Glutamatergic neuron (in vitro differentiated cells): ENCODE results near the gene ECM2. TPM values are rescaled to one million over a fixed set of nuclear protein-coding genes. Genes with fewer than 3 reads are reported as not detected.

ENCODE experiments used
- DNase-seq: peaks from one replicate; pipeline ENCODE4 v3.0.0; 2022
- H3K27ac Mint-ChIP-seq: one replicate; pipeline ENCODE4 v1.8.0; 2020; ENCODE audit warnings: mild to moderate bottlenecking, mixed read lengths, inconsistent platforms; ENCODE audit not compliant: unreplicated experiment
- H3K27me3 Mint-ChIP-seq: one replicate; pipeline ENCODE4 v1.8.0; 2020; ENCODE audit warnings: mild to moderate bottlenecking, moderate library complexity, mixed read lengths, inconsistent platforms; ENCODE audit not compliant: unreplicated experiment
- H3K36me3 Mint-ChIP-seq: one replicate; pipeline ENCODE4 v1.8.0; 2020; ENCODE audit warnings: mild to moderate bottlenecking, mixed read lengths, inconsistent platforms; ENCODE audit not compliant: unreplicated experiment
- H3K4me1 Mint-ChIP-seq: one replicate; pipeline ENCODE4 v1.8.0; 2020; ENCODE audit warnings: mild to moderate bottlenecking, low read depth, mixed read lengths, inconsistent platforms; ENCODE audit not compliant: unreplicated experiment
- H3K4me3 Mint-ChIP-seq: one replicate; pipeline ENCODE4 v1.8.0; 2020; ENCODE audit warnings: mild to moderate bottlenecking, mixed read lengths, inconsistent platforms; ENCODE audit not compliant: unreplicated experiment
- H3K9me3 Mint-ChIP-seq: one replicate; pipeline ENCODE4 v1.8.0; 2020; ENCODE audit warnings: mild to moderate bottlenecking, moderate library complexity, mixed read lengths, inconsistent platforms; ENCODE audit not compliant: unreplicated experiment
- total RNA-seq: library from RNA; stranded (reverse); fragmentation: NEBNext Ultra II Directional; extraction: Animal tissue kit (Norgen Biotek cat#: 25700); gene quantifications from one replicate; pipeline ENCODE4 v1.2.1, GENCODE V29; 2021; ENCODE audit not compliant: unreplicated experiment
- TF ChIP-seq, protein P1 (sequence below): fragments of 200-600 bp; sonication (generic); IDR thresholded peaks from one replicate; pipeline ENCODE4 v1.5.0; 2021; ENCODE audit not compliant: partially characterized antibody, unreplicated experiment

Gene ECM2
- total RNA-seq, 1 donor from 2014 or later: 0.20 TPM

DNA sequence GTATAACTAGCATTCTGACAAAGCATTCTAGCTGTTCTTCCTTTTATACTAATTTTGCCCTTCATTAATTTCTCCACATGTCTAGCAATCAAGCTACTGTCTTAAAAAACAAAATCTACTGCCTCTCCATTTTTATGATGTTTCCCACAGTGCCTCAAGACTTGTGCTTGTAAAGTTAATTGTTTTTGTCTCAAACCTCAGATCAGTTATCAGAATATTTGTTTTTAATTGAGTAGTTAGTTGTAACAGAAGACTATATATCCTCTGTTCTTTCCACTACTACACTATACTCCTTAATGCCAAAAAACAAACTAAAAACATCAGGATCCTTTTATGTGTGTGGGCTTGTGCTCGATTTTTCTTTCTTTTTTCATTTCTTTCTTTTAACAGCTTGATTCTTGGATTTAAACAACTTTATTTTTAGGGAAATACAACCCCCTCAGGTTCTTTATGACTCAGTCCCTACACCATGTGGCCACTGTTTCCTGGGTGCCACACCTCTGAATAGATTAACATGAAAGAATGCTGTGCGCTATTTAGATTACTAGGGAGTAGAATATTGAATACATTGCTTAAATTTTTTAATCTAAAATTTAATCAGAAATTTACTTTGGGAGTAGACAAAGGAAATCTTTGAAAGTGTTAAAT lies 54.7 kb downstream of the ECM2 start:
- DNase-seq: no peak
- no peak overlapping the region for H3K27ac Mint-ChIP-seq

DNA sequence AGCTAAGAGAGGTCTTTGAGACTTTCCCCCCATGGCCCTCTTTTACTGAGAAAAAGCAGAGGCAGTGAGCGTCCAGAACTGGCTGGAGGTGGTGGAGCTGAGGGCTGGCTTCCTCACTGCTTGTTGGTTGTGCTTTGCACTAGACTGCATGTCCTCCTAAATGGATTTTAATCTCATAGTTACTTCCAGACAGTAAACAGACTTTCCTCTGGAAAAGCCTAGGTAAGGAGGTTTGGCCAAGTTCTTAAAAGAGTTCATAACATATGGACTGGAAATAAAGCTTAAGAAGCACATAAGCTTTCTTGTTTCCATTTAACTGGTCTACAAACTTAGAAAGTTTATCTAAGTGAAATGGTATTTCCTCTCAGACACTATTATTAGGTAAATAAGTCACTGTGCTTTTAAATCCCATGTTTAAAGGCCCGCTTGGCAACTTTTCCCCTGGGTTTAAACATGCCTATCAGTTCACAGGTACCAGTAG lies 55.5 kb downstream of the ECM2 start:
- Mint-ChIP-seq H3K36me3 (no peaks in the 10 kb centered on the region), H3K27me3 (no peaks in the 10 kb centered on the region), H3K27ac (no peak overlapping the region), H3K4me3 (no peak overlapping the region), H3K4me1 (no peaks in the 10 kb centered on the region), H3K9me3 (no peaks in the 10 kb centered on the region)
- TF ChIP-seq, protein P1, sequence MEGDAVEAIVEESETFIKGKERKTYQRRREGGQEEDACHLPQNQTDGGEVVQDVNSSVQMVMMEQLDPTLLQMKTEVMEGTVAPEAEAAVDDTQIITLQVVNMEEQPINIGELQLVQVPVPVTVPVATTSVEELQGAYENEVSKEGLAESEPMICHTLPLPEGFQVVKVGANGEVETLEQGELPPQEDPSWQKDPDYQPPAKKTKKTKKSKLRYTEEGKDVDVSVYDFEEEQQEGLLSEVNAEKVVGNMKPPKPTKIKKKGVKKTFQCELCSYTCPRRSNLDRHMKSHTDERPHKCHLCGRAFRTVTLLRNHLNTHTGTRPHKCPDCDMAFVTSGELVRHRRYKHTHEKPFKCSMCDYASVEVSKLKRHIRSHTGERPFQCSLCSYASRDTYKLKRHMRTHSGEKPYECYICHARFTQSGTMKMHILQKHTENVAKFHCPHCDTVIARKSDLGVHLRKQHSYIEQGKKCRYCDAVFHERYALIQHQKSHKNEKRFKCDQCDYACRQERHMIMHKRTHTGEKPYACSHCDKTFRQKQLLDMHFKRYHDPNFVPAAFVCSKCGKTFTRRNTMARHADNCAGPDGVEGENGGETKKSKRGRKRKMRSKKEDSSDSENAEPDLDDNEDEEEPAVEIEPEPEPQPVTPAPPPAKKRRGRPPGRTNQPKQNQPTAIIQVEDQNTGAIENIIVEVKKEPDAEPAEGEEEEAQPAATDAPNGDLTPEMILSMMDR: no peak
- no peak for DNase-seq

More for the DNA sequence above, 54.7 kb downstream of the ECM2 start:
- TF ChIP-seq, protein P1: no peak
- H3K4me1 Mint-ChIP-seq: no peaks in the 10 kb centered on the region
- no peaks in the 10 kb centered on the region for H3K36me3 Mint-ChIP-seq
- no peaks in the 10 kb centered on the region for H3K27me3 Mint-ChIP-seq
- no peaks in the 10 kb centered on the region for H3K9me3 Mint-ChIP-seq
- no peak overlapping the region for H3K4me3 Mint-ChIP-seq

DNA sequence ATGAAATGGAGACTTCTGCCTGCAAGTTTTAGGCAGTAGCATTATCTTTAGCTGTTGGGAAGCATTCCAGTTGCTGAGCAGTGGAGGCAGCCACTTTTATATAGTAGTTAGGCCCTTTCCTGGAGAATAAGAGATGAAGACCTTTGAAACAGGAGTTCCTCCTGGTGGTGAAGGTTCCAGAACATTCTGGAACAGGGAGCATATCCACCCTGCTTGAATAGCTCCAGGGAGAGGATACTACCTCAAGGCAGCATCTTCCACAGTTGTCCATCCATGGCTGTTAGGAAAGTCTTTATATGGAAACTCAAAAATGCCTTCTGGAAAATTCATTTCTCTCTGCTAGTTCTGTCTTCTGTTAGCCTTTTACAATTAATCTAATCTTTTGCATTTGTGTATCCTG lies 56.4 kb downstream of the ECM2 start:
- H3K9me3 Mint-ChIP-seq: no peaks in the 10 kb centered on the region
- H3K4me3 Mint-ChIP-seq: no peak overlapping the region
- H3K27ac Mint-ChIP-seq: no peak overlapping the region
- no peaks in the 10 kb centered on the region for H3K36me3 Mint-ChIP-seq
- H3K4me1 Mint-ChIP-seq: no peaks in the 10 kb centered on the region
- H3K27me3 Mint-ChIP-seq: no peaks in the 10 kb centered on the region
- TF ChIP-seq, protein P1: no peak
- no peak for DNase-seq

DNA sequence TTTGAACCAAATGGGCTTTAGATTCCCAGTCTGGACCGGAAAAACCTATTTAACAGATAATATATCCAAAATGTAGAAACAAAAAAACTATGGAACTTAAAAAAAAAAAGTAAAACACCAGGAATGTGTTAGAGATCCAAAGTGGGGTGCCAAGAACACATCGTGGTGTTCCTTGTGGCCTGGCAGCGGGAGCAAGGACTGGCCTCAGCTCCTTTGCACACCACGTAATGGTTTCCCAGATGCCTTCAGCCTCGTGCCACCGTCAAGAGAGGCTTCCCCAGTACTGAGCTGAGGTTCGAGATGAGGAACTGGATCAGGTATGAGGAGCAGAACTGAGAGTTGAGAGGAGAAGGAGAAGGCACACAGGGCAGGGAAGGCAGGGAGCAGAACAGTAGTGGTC lies 57.0 kb downstream of the ECM2 start:
- Mint-ChIP-seq H3K4me1 (no peaks in the 10 kb centered on the region), H3K36me3 (no peaks in the 10 kb centered on the region), H3K27me3 (no peaks in the 10 kb centered on the region), H3K9me3 (no peaks in the 10 kb centered on the region), H3K4me3 (no peak overlapping the region), H3K27ac (no peak overlapping the region)
- DNase-seq: no peak
- TF ChIP-seq, protein P1: no peak

DNA sequence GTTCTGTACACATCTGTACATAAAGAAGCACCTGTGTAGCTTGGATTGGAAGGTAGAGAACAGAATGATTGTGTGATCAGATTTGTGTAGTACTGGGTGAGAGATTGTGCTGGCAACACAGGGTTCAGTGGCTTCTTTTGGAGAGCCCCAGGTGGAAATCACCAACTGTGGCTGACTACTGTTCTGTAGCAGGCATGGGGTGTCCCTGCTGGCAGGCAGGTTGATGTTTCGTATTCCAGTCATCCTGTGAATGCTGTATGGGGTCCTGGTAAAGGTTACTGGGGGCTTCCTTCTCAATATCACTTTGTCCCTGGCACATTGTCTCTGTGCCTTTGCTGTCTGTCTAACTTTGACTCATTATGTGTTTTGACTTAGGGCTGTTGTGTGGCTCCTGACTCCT lies 58.8 kb downstream of the ECM2 start:
- H3K27ac Mint-ChIP-seq: no peak overlapping the region
- no peaks in the 10 kb centered on the region for H3K4me1 Mint-ChIP-seq
- H3K4me3 Mint-ChIP-seq: no peak overlapping the region
- H3K9me3 Mint-ChIP-seq: no peaks in the 10 kb centered on the region
- H3K27me3 Mint-ChIP-seq: no peaks in the 10 kb centered on the region
- no peaks in the 10 kb centered on the region for H3K36me3 Mint-ChIP-seq
- TF ChIP-seq, protein P1: no peak
- DNase-seq: no peak
